ENCODE measurements around the gene TSPAN6.

The TSPAN6 gene

DNA sequence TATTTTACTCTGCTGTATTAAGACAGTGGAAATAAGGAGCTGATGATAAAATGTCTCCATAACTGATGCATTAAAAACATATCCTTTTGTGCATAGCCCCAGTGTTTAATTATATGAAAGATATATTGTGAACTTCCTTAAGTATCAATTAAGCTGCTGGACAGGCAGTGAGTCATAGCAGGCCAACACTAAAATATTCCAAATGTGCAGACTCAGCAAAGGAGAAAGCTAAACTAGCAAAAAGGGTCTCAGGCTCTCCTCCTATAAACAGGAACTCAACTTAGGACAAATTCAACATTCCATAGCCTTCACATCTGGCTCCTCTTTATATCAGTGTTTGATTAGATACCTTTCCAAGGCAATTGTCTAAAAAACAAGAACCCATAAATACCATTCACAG lies 36.3 kb downstream of the TSPAN6 start:
- no peak for DNase-seq (ENCODE audit: low spot score)
- TF ChIP-seq, protein P1, sequence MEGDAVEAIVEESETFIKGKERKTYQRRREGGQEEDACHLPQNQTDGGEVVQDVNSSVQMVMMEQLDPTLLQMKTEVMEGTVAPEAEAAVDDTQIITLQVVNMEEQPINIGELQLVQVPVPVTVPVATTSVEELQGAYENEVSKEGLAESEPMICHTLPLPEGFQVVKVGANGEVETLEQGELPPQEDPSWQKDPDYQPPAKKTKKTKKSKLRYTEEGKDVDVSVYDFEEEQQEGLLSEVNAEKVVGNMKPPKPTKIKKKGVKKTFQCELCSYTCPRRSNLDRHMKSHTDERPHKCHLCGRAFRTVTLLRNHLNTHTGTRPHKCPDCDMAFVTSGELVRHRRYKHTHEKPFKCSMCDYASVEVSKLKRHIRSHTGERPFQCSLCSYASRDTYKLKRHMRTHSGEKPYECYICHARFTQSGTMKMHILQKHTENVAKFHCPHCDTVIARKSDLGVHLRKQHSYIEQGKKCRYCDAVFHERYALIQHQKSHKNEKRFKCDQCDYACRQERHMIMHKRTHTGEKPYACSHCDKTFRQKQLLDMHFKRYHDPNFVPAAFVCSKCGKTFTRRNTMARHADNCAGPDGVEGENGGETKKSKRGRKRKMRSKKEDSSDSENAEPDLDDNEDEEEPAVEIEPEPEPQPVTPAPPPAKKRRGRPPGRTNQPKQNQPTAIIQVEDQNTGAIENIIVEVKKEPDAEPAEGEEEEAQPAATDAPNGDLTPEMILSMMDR (IDR thresholded peaks at IDR 0.05; ENCODE audit: extremely low read depth, missing control alignments): no peak

DNA sequence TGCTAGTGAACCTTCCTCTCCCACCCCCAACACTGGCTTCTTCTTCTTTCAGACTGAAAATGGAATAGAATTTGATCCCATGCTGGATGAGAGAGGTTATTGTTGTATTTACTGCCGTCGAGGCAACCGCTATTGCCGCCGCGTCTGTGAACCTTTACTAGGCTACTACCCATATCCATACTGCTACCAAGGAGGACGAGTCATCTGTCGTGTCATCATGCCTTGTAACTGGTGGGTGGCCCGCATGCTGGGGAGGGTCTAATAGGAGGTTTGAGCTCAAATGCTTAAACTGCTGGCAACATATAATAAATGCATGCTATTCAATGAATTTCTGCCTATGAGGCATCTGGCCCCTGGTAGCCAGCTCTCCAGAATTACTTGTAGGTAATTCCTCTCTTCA lies 37.1 kb downstream of the TSPAN6 start:
- TF ChIP-seq, protein P1 (IDR thresholded peaks at IDR 0.05; ENCODE audit: extremely low read depth, missing control alignments): no peak
- no peak for DNase-seq (ENCODE audit: low spot score)

DNA sequence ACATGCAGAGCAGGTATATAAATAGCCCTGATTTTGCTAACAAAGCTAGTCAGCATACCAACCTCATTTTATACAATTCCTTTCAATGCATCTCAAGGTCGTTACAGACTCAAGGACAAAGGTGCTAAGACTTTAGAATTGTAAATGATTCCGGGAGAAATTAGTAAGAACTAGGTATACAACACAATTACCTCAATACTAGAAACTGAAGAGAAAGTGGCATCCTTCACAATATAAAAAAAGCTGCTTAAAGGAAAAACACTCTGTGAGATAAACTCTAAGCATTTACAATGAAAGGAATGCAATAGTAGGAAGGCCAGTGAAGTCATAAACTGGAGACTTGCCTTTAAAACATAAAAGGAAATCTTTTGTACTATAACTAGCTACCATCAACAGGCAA lies 40.0 kb downstream of the TSPAN6 start:
- TF ChIP-seq, protein P1 (IDR thresholded peaks at IDR 0.05; ENCODE audit: extremely low read depth, missing control alignments): no peak
- DNase-seq (ENCODE audit: low spot score): no peak

DNA sequence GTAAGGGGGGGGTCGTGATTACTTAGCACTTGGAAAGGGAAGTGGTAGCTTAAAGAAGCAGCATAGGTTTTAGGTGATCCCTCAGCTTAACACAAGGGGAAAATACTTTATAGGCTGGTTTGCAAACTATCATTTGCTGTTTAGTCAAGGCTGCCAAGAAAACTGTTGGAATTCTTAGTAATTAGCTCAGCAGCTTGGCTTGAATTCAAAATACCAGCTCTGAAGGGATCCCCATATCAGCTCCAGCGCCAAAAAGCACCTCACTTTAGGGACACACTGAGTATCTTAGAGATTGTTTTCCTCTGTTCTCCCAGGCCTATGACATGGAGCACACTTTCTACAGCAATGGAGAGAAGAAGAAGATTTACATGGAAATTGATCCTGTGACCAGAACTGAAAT lies 43.0 kb downstream of the TSPAN6 start:
- no peak for DNase-seq (ENCODE audit: low spot score)
- TF ChIP-seq, protein P1 (IDR thresholded peaks at IDR 0.05; ENCODE audit: extremely low read depth, missing control alignments): no peak

DNA sequence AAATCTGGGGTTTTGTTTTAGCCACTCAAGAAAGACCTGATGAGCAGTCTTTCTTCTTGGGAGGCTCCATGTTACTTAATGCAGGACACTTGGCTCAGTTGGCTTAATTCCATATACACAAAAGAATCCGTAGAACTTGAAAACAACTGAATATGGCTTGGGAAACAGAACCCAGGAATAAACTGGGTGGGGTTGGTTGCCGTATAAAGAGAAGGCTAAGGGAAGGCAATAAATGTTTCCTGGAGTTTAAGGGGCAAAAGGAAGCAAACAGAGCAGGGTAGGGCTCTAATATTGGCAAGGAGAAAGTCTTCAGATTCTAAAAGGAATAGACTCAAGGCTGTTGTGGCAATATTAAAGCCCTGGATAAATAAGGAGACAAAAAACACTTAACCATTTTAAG lies 43.5 kb downstream of the TSPAN6 start:
- TF ChIP-seq, protein P1 (IDR thresholded peaks at IDR 0.05; ENCODE audit: extremely low read depth, missing control alignments): no peak

DNA sequence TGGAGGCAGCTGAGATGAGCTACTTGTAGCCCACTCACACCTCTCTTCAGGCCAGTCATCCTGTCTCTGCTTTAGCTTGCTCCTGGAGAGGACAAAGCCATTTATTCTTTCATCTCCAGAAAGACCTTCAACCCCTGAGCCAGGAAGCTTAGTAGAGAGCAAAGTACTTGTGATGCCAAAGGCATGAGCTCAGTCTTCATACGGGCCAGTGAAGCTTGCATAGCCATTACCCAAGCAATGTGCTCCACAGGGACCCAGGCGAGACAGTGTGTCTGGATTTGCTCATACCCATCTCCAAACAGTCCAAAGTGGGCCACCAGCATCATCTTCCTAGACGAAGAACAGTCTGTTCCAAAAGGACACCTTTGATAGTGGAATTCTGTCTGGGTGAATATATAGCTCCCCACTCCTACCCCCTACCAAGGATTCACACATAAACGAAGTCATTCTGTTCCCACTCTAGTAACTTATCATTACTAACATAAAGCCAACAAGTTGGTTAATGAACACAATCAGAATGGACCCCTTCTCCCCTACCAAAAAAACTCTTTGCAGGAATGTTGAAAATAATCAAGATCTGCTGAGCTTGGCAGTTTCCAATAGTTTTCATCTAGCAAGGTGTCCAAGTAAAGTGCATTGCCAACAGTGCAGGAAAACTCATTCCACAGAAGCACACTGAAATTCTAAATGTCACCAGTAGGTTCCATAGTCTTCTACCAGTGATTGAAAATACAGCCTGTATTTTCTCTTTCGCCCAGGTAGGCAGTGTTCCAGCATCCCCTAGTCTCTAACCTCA lies 45.2 kb downstream of the TSPAN6 start:
- TF ChIP-seq, protein P1 (IDR thresholded peaks at IDR 0.05; ENCODE audit: extremely low read depth, missing control alignments): no peak
- no peak for DNase-seq (ENCODE audit: low spot score)

More for the DNA sequence above, 43.5 kb downstream of the TSPAN6 start:
- DNase-seq (ENCODE audit: low spot score): no peak

DNA sequence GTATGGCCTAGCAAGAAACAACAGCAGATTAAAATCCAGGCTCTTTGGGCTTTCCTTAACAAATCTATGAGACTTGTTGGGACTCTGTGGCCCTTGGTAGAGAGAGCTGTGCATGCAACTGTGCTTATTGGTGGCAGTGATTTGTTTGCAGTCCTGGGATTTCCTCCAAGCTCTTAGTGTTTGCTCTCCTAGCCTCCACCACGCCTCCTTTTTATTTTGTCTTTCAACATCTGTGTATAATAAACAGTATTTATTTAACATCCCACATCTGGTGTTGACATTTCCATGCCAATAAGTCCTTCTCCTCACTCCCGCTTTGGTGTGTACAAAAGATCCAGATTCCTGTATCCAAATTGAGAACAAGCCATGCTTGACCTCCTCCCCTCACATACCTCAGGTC lies 48.7 kb downstream of the TSPAN6 start:
- no peak for DNase-seq (ENCODE audit: low spot score)
- TF ChIP-seq, protein P1 (IDR thresholded peaks at IDR 0.05; ENCODE audit: extremely low read depth, missing control alignments): no peak
